ENCODE data around the gene CP. TPM values are rescaled to one million over a fixed set of nuclear protein-coding genes. Genes with fewer than 3 reads are reported as not detected.
A peak's percentile ranks its signal among the peaks of the same experiment; 100 is the strongest.

The CP gene
- total RNA-seq, 2 donors from 2014 or later, result not detected

GRCh38 chr3:149195221-149195620 is 26.4 kb downstream of the CP start:
- H3K4me3 Mint-ChIP-seq, result no peak overlapping the region
- no peaks in the 10 kb centered on the region for H3K36me3 Mint-ChIP-seq (ENCODE audit: low read depth)
- peaks cover 12% of the 10 kb centered on the region for H3K27me3 Mint-ChIP-seq
- no peaks in the 10 kb centered on the region for H3K9me3 ChIP-seq (ENCODE audit: control insufficient read depth, low read length, poor library complexity, severe bottlenecking)
- no peak for ATAC-seq
- H3K27ac Mint-ChIP-seq, result no peak overlapping the region
- no peaks in the 10 kb centered on the region for H3K4me1 Mint-ChIP-seq
- no peak for DNase-seq

GRCh38 chr3:149188494-149188893 is 33.1 kb downstream of the CP start:
- no peak for ATAC-seq
- Mint-ChIP-seq H3K36me3 (ENCODE audit: low read depth) (peaks cover 4% of the 10 kb centered on the region), H3K4me3 (no peak overlapping the region), H3K27ac (no peak overlapping the region), H3K4me1 (no peaks in the 10 kb centered on the region), H3K27me3 (no peaks in the 10 kb centered on the region)
- no peaks in the 10 kb centered on the region for H3K9me3 ChIP-seq (ENCODE audit: control insufficient read depth, low read length, poor library complexity, severe bottlenecking)
- no peak for DNase-seq

- Mint-ChIP-seq H3K27ac (no peak overlapping the region), H3K27me3 (no peaks in the 10 kb centered on the region), H3K4me1 (no peaks in the 10 kb centered on the region), H3K36me3 (ENCODE audit: low read depth) (peaks cover 4% of the 10 kb centered on the region), H3K4me3 (no peak overlapping the region)
- DNase-seq (no peak), ATAC-seq (no peak)
- no peaks in the 10 kb centered on the region for H3K9me3 ChIP-seq (ENCODE audit: control insufficient read depth, low read length, poor library complexity, severe bottlenecking)
Observed at GRCh38 chr3:149186721-149187120, 34.9 kb downstream of the CP start.

GRCh38 chr3:149186219-149186618 is 35.4 kb downstream of the CP start:
- Mint-ChIP-seq H3K27me3 (no peaks in the 10 kb centered on the region), H3K36me3 (ENCODE audit: low read depth) (peaks cover 4% of the 10 kb centered on the region), H3K4me3 (no peak overlapping the region), H3K27ac (no peak overlapping the region), H3K4me1 (no peaks in the 10 kb centered on the region)
- no peaks in the 10 kb centered on the region for H3K9me3 ChIP-seq (ENCODE audit: control insufficient read depth, low read length, poor library complexity, severe bottlenecking)
- DNase-seq (no peak), ATAC-seq (no peak)

GRCh38 chr3:149181182-149181581 is 40.4 kb downstream of the CP start:
- DNase-seq (no peak), ATAC-seq (no peak)
- Mint-ChIP-seq H3K27ac (no peak overlapping the region), H3K36me3 (ENCODE audit: low read depth) (peaks cover 6% of the 10 kb centered on the region), H3K4me1 (no peaks in the 10 kb centered on the region), H3K27me3 (no peaks in the 10 kb centered on the region), H3K4me3 (no peak overlapping the region)
- H3K9me3 ChIP-seq (ENCODE audit: control insufficient read depth, low read length, poor library complexity, severe bottlenecking), result no peaks in the 10 kb centered on the region

GRCh38 chr3:149180057-149180573 is 41.5 kb downstream of the CP start:
- ATAC-seq (no peak), DNase-seq (no peak)
- Mint-ChIP-seq H3K27ac (no peak overlapping the region), H3K4me1 (peaks cover under 1% of the 10 kb centered on the region), H3K36me3 (ENCODE audit: low read depth) (peaks cover 2% of the 10 kb centered on the region), H3K4me3 (no peak overlapping the region), H3K27me3 (no peaks in the 10 kb centered on the region)
- no peaks in the 10 kb centered on the region for H3K9me3 ChIP-seq (ENCODE audit: control insufficient read depth, low read length, poor library complexity, severe bottlenecking)

GRCh38 chr3:149179220-149179619 is 42.4 kb downstream of the CP start:
- Mint-ChIP-seq H3K27ac (no peak overlapping the region), H3K36me3 (ENCODE audit: low read depth) (peaks cover 7% of the 10 kb centered on the region), H3K4me3 (no peak overlapping the region), H3K4me1 (peaks cover 5% of the 10 kb centered on the region), H3K27me3 (no peaks in the 10 kb centered on the region)
- DNase-seq (no peak), ATAC-seq (no peak)
- H3K9me3 ChIP-seq (ENCODE audit: control insufficient read depth, low read length, poor library complexity, severe bottlenecking), result no peaks in the 10 kb centered on the region

- DNase-seq (no peak), ATAC-seq (no peak)
- Mint-ChIP-seq H3K27ac (no peak overlapping the region), H3K4me3 (no peak overlapping the region), H3K27me3 (no peaks in the 10 kb centered on the region), H3K36me3 (ENCODE audit: low read depth) (peaks cover 8% of the 10 kb centered on the region), H3K4me1 (peaks cover 7% of the 10 kb centered on the region)
- no peaks in the 10 kb centered on the region for H3K9me3 ChIP-seq (ENCODE audit: control insufficient read depth, low read length, poor library complexity, severe bottlenecking)
Observed at GRCh38 chr3:149177122-149177521, 44.5 kb downstream of the CP start.

- H3K4me3 Mint-ChIP-seq, result no peak overlapping the region
- H3K36me3 Mint-ChIP-seq (ENCODE audit: low read depth), result peaks cover 8% of the 10 kb centered on the region
- H3K27ac Mint-ChIP-seq, result no peak overlapping the region
- no peaks in the 10 kb centered on the region for H3K9me3 ChIP-seq (ENCODE audit: control insufficient read depth, low read length, poor library complexity, severe bottlenecking)
- no peaks in the 10 kb centered on the region for H3K27me3 Mint-ChIP-seq
- no peak for DNase-seq
- no peak for ATAC-seq
- H3K4me1 Mint-ChIP-seq, result peaks cover 7% of the 10 kb centered on the region
Observed at GRCh38 chr3:149174901-149175300, 46.7 kb downstream of the CP start.

GRCh38 chr3:149170672-149171071 is 51.0 kb downstream of the CP start:
- Mint-ChIP-seq H3K4me3 (no peak overlapping the region), H3K36me3 (ENCODE audit: low read depth) (peaks cover 13% of the 10 kb centered on the region), H3K27ac (peak overlapping the region; percentile 39), H3K4me1 (peaks cover 10% of the 10 kb centered on the region), H3K27me3 (no peaks in the 10 kb centered on the region)
- no peak for DNase-seq
- H3K9me3 ChIP-seq (ENCODE audit: control insufficient read depth, low read length, poor library complexity, severe bottlenecking), result no peaks in the 10 kb centered on the region
- ATAC-seq, result no peak

GRCh38 chr3:149167898-149168297 is 53.7 kb downstream of the CP start:
- Mint-ChIP-seq H3K4me1 (peaks cover 3% of the 10 kb centered on the region), H3K27me3 (no peaks in the 10 kb centered on the region), H3K4me3 (no peak overlapping the region), H3K36me3 (ENCODE audit: low read depth) (peaks cover 11% of the 10 kb centered on the region), H3K27ac (no peak overlapping the region)
- no peaks in the 10 kb centered on the region for H3K9me3 ChIP-seq (ENCODE audit: control insufficient read depth, low read length, poor library complexity, severe bottlenecking)
- DNase-seq (no peak), ATAC-seq (no peak)

- no peaks in the 10 kb centered on the region for H3K9me3 ChIP-seq (ENCODE audit: control insufficient read depth, low read length, poor library complexity, severe bottlenecking)
- H3K27ac Mint-ChIP-seq, result no peak overlapping the region
- no peaks in the 10 kb centered on the region for H3K27me3 Mint-ChIP-seq
- ATAC-seq, result no peak
- no peak for DNase-seq
- peaks cover 9% of the 10 kb centered on the region for H3K36me3 Mint-ChIP-seq (ENCODE audit: low read depth)
- no peak overlapping the region for H3K4me3 Mint-ChIP-seq
- H3K4me1 Mint-ChIP-seq, result peaks cover 3% of the 10 kb centered on the region
Observed at GRCh38 chr3:149163066-149163465, 58.6 kb downstream of the CP start.

- H3K27ac Mint-ChIP-seq, result no peak overlapping the region
- H3K9me3 ChIP-seq (ENCODE audit: control insufficient read depth, low read length, poor library complexity, severe bottlenecking), result no peaks in the 10 kb centered on the region
- no peaks in the 10 kb centered on the region for H3K27me3 Mint-ChIP-seq
- no peak overlapping the region for H3K4me3 Mint-ChIP-seq
- ATAC-seq, result no peak
- H3K4me1 Mint-ChIP-seq, result peaks cover 3% of the 10 kb centered on the region
- H3K36me3 Mint-ChIP-seq (ENCODE audit: low read depth), result peaks cover 10% of the 10 kb centered on the region
- no peak for DNase-seq
Observed at GRCh38 chr3:149162007-149162406, 59.6 kb downstream of the CP start.

- no peak for DNase-seq
- Mint-ChIP-seq H3K4me1 (peaks cover 5% of the 10 kb centered on the region), H3K36me3 (ENCODE audit: low read depth) (peaks cover 8% of the 10 kb centered on the region), H3K4me3 (no peak overlapping the region), H3K27me3 (no peaks in the 10 kb centered on the region), H3K27ac (no peak overlapping the region)
- ATAC-seq, result no peak
- H3K9me3 ChIP-seq (ENCODE audit: control insufficient read depth, low read length, poor library complexity, severe bottlenecking), result no peaks in the 10 kb centered on the region
Observed at GRCh38 chr3:149160754-149161300, 60.8 kb downstream of the CP start.

Data from T-helper 17 cell (primary cell).